Forelimb muscle (tissue), 1 donor: ENCODE data around the gene PACSIN2. TPM values are rescaled to one million over a fixed set of nuclear protein-coding genes. Genes with fewer than 3 reads are reported as not detected.
"Not testable (repeated sequence)": the region's sequence is repeated elsewhere in the genome, so short reads cannot be mapped to it uniquely, and the experiment has no call there.

Experiments used
- DNase-seq: peaks from one replicate; pipeline ENCODE4 v3.0.0-alpha.2; 2013; ENCODE audit warnings: low read depth
- polyA plus RNA-seq: library from polyadenylated mRNA; unstranded; fragments of 120-200 nt; gene quantifications from one replicate; pipeline ENCODE4 v1.2.1, GENCODE V29; 2013; ENCODE audit not compliant: insufficient read length

Gene PACSIN2
- polyA plus RNA-seq, 1 donor, result 28.3 TPM

GRCh38 chr22:42928969-42929837 is 85.7 kb downstream of the PACSIN2 start:
- DNase-seq, result no peak

GRCh38 chr22:42927966-42928365 is 87.0 kb downstream of the PACSIN2 start:
- no peak for DNase-seq

- no peak for DNase-seq
Observed at GRCh38 chr22:42926768-42927167, 88.2 kb downstream of the PACSIN2 start.

GRCh38 chr22:42926104-42926503 is 88.8 kb downstream of the PACSIN2 start:
- DNase-seq, result no peak

GRCh38 chr22:42925598-42925997 is 89.4 kb downstream of the PACSIN2 start:
- DNase-seq, result no peak

- not testable (repeated sequence) for DNase-seq
Observed at GRCh38 chr22:42925031-42925430, 89.9 kb downstream of the PACSIN2 start.

- no peak for DNase-seq
Observed at GRCh38 chr22:42924436-42924835, 90.5 kb downstream of the PACSIN2 start.

GRCh38 chr22:42922374-42923191 is 92.4 kb downstream of the PACSIN2 start:
- no peak for DNase-seq

- no peak for DNase-seq
Observed at GRCh38 chr22:42920101-42920820, 94.7 kb downstream of the PACSIN2 start.

- DNase-seq, result no peak
Observed at GRCh38 chr22:42919199-42919598, 95.8 kb downstream of the PACSIN2 start.

- DNase-seq, result no peak
Observed at GRCh38 chr22:42918500-42918899, 96.4 kb downstream of the PACSIN2 start.

GRCh38 chr22:42917358-42917757 is 97.6 kb downstream of the PACSIN2 start:
- DNase-seq, result not testable (repeated sequence)

- DNase-seq, result no peak
Observed at GRCh38 chr22:42915980-42916765, 98.8 kb downstream of the PACSIN2 start.

GRCh38 chr22:42914511-42915076 is 100.4 kb downstream of the PACSIN2 start:
- DNase-seq, result no peak

- no peak for DNase-seq
Observed at GRCh38 chr22:42913874-42914510, 101.0 kb downstream of the PACSIN2 start.

- DNase-seq, result no peak
Observed at GRCh38 chr22:42912059-42912458, 102.9 kb downstream of the PACSIN2 start.

- DNase-seq, result no peak
Observed at GRCh38 chr22:42910221-42910942, 104.6 kb downstream of the PACSIN2 start.

- DNase-seq, result no peak
Observed at GRCh38 chr22:42909363-42910058, 105.4 kb downstream of the PACSIN2 start.

- no peak for DNase-seq
Observed at GRCh38 chr22:42908374-42908746, 106.6 kb downstream of the PACSIN2 start.
